SK-N-SH treated with all-trans-retinoic acid at 6 μM for 48 hours (cell line): ENCODE results near the gene LTBP2.

Experiments
- ARNTL ChIP-seq: fragments of 450-650 bp; formaldehyde crosslinking; IDR thresholded peaks from 2 replicates; pipeline ENCODE4 v1.5.0; 2020; ENCODE audit warnings: low read depth, mild to moderate bottlenecking, moderate library complexity, borderline replicate concordance
- CSDC2 ChIP-seq: fragments of 250-450 bp; sonication (Bioruptor Pico); IDR thresholded peaks from 2 replicates; pipeline ENCODE4 v1.5.0; 2020; ENCODE audit warnings: mild to moderate bottlenecking, moderate library complexity
- GLIS3 ChIP-seq: fragments of 250-450 bp; sonication (Bioruptor Pico); IDR thresholded peaks from 2 replicates; pipeline ENCODE4 v1.5.0; 2020; ENCODE audit warnings: mild to moderate bottlenecking, moderate library complexity
- ISL1 ChIP-seq: fragments of 250-450 bp; sonication (Bioruptor Pico); IDR thresholded peaks from 2 replicates; pipeline ENCODE4 v2.1.2; 2022; ENCODE audit warnings: mild to moderate bottlenecking, moderate library complexity
- ZFP30 ChIP-seq: fragments of 450-650 bp; formaldehyde crosslinking; IDR thresholded peaks from 2 replicates; pipeline ENCODE4 v1.5.0; 2022; ENCODE audit warnings: mild to moderate bottlenecking, moderate library complexity
- TF ChIP-seq, protein P1 (sequence below): fragments of 250-450 bp; sonication (Bioruptor Pico); IDR thresholded peaks from 2 replicates; pipeline ENCODE4 v1.5.1; 2020; ENCODE audit warnings: low read depth, mild to moderate bottlenecking, moderate library complexity
- TF ChIP-seq, protein P2 (sequence below): fragments of 250-450 bp; sonication (Bioruptor Pico); IDR thresholded peaks from 2 replicates; pipeline ENCODE4 v1.8.0; 2021; ENCODE audit warnings: low read depth, mild to moderate bottlenecking, moderate library complexity, borderline replicate concordance

DNA sequence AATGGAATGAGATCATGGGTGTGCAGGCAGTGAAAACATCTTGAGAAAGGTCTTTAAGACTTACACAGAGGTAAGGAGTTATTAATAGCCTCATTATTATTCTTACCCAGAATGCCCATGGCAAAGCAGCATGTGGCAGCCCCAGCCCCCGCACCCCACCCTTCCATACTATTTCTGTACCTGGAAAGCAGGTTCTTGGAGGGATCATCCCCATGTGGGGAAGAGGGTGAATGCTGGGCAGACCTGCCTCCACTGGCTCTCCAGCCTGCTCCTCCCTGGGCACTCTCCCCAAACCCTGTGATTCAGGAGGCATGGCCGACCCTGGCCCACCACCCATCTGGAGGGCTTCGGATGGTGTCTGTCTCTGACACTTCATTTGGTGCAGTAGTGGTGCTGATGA, 147.3 kb downstream of the LTBP2 start:
- no peak for TF ChIP-seq ZFP30 (CRISPR knock-in tag)
- TF ChIP-seq, protein P1, sequence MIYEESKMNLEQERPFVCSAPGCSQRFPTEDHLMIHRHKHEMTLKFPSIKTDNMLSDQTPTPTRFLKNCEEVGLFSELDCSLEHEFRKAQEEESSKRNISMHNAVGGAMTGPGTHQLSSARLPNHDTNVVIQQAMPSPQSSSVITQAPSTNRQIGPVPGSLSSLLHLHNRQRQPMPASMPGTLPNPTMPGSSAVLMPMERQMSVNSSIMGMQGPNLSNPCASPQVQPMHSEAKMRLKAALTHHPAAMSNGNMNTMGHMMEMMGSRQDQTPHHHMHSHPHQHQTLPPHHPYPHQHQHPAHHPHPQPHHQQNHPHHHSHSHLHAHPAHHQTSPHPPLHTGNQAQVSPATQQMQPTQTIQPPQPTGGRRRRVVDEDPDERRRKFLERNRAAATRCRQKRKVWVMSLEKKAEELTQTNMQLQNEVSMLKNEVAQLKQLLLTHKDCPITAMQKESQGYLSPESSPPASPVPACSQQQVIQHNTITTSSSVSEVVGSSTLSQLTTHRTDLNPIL (CRISPR knock-in tag), result no peak
- no peak for TF ChIP-seq ARNTL (CRISPR knock-in tag)
- TF ChIP-seq, protein P2, sequence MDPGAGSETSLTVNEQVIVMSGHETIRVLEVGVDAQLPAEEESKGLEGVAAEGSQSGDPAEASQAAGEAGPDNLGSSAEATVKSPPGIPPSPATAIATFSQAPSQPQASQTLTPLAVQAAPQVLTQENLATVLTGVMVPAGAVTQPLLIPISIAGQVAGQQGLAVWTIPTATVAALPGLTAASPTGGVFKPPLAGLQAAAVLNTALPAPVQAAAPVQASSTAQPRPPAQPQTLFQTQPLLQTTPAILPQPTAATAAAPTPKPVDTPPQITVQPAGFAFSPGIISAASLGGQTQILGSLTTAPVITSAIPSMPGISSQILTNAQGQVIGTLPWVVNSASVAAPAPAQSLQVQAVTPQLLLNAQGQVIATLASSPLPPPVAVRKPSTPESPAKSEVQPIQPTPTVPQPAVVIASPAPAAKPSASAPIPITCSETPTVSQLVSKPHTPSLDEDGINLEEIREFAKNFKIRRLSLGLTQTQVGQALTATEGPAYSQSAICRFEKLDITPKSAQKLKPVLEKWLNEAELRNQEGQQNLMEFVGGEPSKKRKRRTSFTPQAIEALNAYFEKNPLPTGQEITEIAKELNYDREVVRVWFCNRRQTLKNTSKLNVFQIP, result no peak
- no peak for TF ChIP-seq GLIS3 (CRISPR knock-in tag)
- no peak for TF ChIP-seq CSDC2 (CRISPR knock-in tag)
- no peak for TF ChIP-seq ISL1 (CRISPR knock-in tag)
